Kidney (tissue), 11 donors: ENCODE results near the gene TMEM191C. TPM values are rescaled to one million over a fixed set of nuclear protein-coding genes. Genes with fewer than 3 reads are reported as not detected.
"Not testable (repeated sequence)": the region's sequence is repeated elsewhere in the genome, so short reads cannot be mapped to it uniquely, and the experiment has no call there.

Experiments used
- DNase-seq, 5 donors: peaks; one replicate each; pipeline ENCODE4 v3.0.0-alpha.2; 2013 to 2020
- FAIRE-seq: peaks from 2 replicates; lab custom pipeline; 2012; peaks lifted over from hg19 to GRCh38; lab: Jason Lieb, UNC
- H3K27ac ChIP-seq, 2 donors: one replicate each; pipeline ENCODE4 v1.7.0; 2013; ENCODE audit warnings: low read depth in 2 of 2, low read length in 2 of 2, inconsistent platforms in 1 of 2
- H3K27me3 ChIP-seq: one replicate; pipeline ENCODE4 v1.7.1; 2013; ENCODE audit warnings: low read length, inconsistent platforms; ENCODE audit not compliant: control insufficient read depth, insufficient read depth
- H3K36me3 ChIP-seq, 3 donors: one replicate each; pipeline versions ENCODE4 v1.7.0 to v1.7.1; 2013; ENCODE audit warnings: low read length in 3 of 3, control low read depth in 1 of 3, inconsistent platforms in 1 of 3; ENCODE audit not compliant: insufficient read depth in 3 of 3, control insufficient read depth in 2 of 3
- H3K4me1 ChIP-seq, 3 donors: one replicate each; pipeline versions ENCODE4 v1.7.0 to v1.7.1; 2013; ENCODE audit warnings: low read length in 3 of 3, inconsistent platforms in 1 of 3, low read depth in 1 of 3; ENCODE audit not compliant: control insufficient read depth in 2 of 3, insufficient read depth in 2 of 3
- H3K4me3 ChIP-seq, 3 donors: one replicate each; pipeline versions ENCODE4 v1.7.0 to v1.8.1; 2013; ENCODE audit warnings: low read length in 3 of 3, control low read depth in 1 of 3, inconsistent platforms in 1 of 3
- H3K9ac ChIP-seq, 3 donors: one replicate each; pipeline versions ENCODE4 v1.7.0 to v1.7.1; 2013; ENCODE audit warnings: low read length in 3 of 3, control low read depth in 1 of 3, inconsistent platforms in 1 of 3
- H3K9me3 ChIP-seq, 3 donors: one replicate each; pipeline versions ENCODE4 v1.7.0 to v1.7.1; 2013; ENCODE audit warnings: low read length in 3 of 3, control low read depth in 1 of 3, inconsistent platforms in 1 of 3; ENCODE audit not compliant: control insufficient read depth in 2 of 3, insufficient read depth in 1 of 3
- intact Hi-C: fragments of 100-400 bp; cut with DNase I; formaldehyde crosslinking; loops from one replicate; pipeline ENCODE4 v1.11.1; 2022
- polyA plus RNA-seq: library from polyadenylated mRNA; stranded (reverse); fragments of 350-450 nt; fragmentation: Illumina TruSeq; extraction: RNeasy Lipid Tissue Mini Kit (QIAGEN cat#74804); gene quantifications from one replicate; pipeline ENCODE4 v1.2.3, GENCODE V29; 2014; ENCODE audit warnings: low read depth, low replicate concordance; ENCODE audit not compliant: insufficient read depth
- total RNA-seq: library from RNA; stranded (reverse); fragmentation: NEBNext Ultra II Directional; extraction: Animal tissue kit (Norgen Biotek cat#: 25700); gene quantifications from one replicate; pipeline ENCODE4 v1.2.1, GENCODE V29; 2021
- donor health status: control.
- donor health status: control.
- donor health status: DM: yes; HTN: yes; CAD: no.
- donor health status: Normal renal cell carcinoma (clear cell type).

Gene TMEM191C
- total and polyA plus RNA-seq, 2 donors from 2014 or later: 1.4 to 2.1 TPM

DNA sequence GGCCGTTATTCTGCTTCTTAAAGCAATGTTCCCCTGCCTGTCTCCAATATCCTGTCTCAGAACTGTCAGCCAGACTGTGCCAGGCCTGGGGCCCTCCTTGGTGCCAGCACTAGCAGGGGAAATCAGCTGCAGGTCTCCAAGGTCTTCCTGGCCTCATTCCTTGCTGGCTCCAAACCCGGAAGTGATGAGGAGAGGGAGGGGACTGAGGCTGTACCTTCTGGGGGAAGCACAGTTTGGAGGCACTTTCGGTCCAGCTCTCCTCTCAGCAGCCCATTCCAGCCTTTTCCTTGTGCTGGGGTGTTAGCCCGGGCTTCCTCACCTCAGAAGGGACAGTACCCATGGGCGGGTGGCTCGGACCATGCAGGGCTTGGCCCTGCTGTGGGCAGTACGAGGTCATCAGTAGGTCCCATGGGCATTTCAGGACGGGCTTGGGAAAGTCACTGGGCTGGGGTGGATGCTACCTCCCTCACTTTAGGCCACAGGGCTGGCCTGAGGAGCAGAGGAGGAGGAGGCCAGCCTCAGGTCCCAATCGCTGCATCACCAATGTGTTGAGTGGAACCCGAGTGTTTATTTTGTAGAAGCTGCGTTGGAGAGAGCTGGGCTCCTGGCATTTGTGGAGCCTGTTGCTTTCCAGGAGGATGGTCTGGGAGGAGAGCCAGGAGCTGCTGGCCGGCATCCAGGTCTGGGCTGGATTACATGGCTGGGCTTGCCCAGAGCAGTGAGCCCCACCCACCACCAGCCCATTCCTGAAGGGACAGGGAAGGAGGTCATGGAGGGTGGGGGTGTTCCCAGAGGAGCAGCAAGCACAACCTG is 31.0 kb upstream of the TMEM191C start:
- intact Hi-C loops, H3K4me3 ChIP-seq, H3K9ac ChIP-seq, FAIRE-seq, H3K4me1 ChIP-seq, H3K36me3 ChIP-seq, H3K9me3 ChIP-seq, H3K27ac ChIP-seq, H3K27me3 ChIP-seq: not testable (repeated sequence)
- DNase-seq: peak in 1 of 5 donors; percentile 39

DNA sequence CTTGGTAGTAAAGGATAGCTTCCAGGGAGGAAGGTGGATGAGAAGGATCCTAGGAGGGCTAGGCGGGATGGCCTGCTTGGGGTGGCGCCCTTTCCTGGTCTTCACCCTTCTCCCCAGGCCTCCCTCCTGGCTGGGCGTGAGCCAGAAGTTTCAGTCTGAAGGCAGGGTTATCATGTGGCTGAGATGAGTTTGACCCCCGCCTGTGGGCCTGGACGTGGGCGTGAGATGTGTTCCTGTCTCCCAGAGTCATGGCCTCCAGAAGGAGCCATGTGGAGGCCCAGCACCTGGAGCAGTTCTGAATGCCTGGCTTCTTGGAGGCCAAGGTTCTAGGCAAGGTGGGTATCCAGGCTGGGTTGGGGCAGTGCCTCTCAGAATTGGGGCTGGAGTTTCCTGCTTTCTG is 29.2 kb upstream of the TMEM191C start:
- H3K27ac ChIP-seq, intact Hi-C loops, H3K27me3 ChIP-seq, DNase-seq, H3K4me3 ChIP-seq, H3K36me3 ChIP-seq, H3K9ac ChIP-seq, H3K4me1 ChIP-seq, FAIRE-seq, H3K9me3 ChIP-seq: not testable (repeated sequence)

GRCh38 chr22:21440018-21440636 is 27.1 kb upstream of the TMEM191C start:
- H3K36me3 ChIP-seq, H3K9ac ChIP-seq, intact Hi-C loops, H3K27me3 ChIP-seq, H3K27ac ChIP-seq, H3K4me3 ChIP-seq, H3K4me1 ChIP-seq, FAIRE-seq, H3K9me3 ChIP-seq, DNase-seq: not testable (repeated sequence)

DNA sequence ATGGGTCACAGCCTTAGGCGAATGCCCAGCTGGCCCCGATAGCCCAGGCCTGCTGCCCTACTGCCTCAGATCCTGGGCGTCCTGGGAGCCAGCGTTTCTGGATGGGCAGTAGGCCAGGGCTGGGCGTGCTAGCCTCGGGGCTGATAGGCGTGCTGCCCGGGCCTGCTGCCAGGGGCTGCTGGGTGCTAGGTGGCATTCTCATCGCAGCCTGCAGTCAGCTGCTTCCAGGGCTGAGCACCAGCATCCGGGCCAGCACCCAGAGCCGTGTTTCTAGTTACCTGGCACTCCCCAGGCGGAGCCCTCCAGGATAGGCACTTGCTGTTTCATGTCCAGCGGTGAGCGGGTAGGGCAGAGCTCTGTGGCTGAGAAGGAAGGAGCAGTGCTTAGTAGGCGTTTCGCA is 26.5 kb upstream of the TMEM191C start:
- H3K4me3 ChIP-seq, H3K9ac ChIP-seq, DNase-seq, H3K4me1 ChIP-seq, FAIRE-seq, intact Hi-C loops, H3K27me3 ChIP-seq, H3K36me3 ChIP-seq, H3K27ac ChIP-seq, H3K9me3 ChIP-seq: not testable (repeated sequence)

DNA sequence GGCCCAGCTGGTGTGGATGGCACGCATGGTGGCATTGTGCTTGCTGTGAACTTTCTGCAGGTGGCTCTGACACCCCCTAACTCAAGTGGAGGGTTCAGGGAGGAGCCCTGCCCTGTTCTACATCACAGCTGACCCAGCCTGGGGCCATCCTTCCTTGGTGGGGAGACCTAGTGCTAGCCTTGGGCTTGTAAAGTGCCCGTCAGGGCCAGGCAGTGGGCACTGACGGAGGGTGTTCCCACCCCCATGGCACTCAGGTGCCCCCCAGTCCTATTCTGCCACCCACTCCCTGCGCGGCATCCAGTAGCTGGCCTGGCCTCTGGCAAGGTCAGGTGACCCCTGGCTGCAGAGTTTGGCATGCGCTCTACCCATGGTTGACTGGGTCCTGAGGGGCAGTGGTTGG is 26.0 kb upstream of the TMEM191C start:
- H3K27ac ChIP-seq, H3K36me3 ChIP-seq, H3K9me3 ChIP-seq, FAIRE-seq, H3K27me3 ChIP-seq, intact Hi-C loops, H3K4me3 ChIP-seq, H3K4me1 ChIP-seq, H3K9ac ChIP-seq: not testable (repeated sequence)
- peak in 1 of 5 donors; percentile 19 for DNase-seq

DNA sequence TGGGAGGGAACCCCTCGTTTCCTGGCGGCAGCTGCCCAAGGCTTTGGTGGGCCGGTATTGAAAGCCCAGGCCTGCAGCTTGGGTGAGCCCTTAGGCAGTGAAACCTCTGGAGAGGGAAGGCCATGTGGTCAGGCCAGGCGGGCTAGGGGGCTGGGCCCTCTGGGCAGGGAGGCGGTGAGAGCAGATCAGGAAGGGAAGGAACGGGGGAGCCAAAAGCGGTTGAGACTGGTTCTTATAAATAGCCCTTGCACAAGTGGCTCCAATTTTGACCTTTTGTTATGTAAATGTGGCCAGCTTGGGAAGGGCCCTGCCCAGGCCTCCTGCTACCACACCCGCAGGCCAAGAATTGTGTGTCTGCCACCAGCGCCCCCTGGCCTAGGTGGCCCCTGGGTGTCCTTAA is 25.1 kb upstream of the TMEM191C start:
- DNase-seq, H3K4me1 ChIP-seq, H3K27me3 ChIP-seq, H3K4me3 ChIP-seq, H3K36me3 ChIP-seq, H3K9me3 ChIP-seq, H3K27ac ChIP-seq, FAIRE-seq, intact Hi-C loops, H3K9ac ChIP-seq: not testable (repeated sequence)

DNA sequence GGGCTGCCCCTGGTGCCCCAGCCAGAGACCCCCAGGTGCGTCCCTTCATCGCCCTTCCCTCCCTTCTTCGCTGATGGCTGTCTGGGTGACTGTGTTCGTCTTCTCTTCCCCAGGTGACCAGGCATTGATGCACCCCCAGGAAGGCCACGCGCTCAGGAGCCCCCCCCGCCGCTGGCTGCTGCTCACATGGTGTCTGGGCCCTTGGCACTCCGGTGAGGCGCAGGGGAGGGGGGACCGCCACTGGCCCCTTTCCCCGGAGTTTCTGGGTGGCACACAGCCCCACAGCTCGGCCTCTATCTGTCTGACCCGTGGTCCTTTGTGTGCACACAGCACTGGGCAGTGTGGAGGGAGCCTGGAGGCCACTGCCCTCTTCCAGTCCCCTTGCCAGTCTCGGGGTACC is 24.5 kb upstream of the TMEM191C start:
- intact Hi-C loops, H3K27ac ChIP-seq: not testable (repeated sequence)

More for the DNA sequence above, 24.5 kb upstream of the TMEM191C start:
- FAIRE-seq, H3K4me3 ChIP-seq, H3K4me1 ChIP-seq, H3K9ac ChIP-seq, H3K27me3 ChIP-seq, H3K9me3 ChIP-seq, H3K36me3 ChIP-seq: not testable (repeated sequence)
- DNase-seq: peak in 1 of 5 donors; percentile 59
